B cell (primary cell): ENCODE results near the gene CCDC68. TPM values are rescaled to one million over a fixed set of nuclear protein-coding genes. Genes with fewer than 3 reads are reported as not detected.

Experiments
- ATAC-seq: fragments of 200-7000 bp; cut with Tn5 transposase; one replicate; pipeline ENCODE4 v1.10.0; 2021; ENCODE audit warnings: low read depth, mild to moderate bottlenecking, moderate number of reproducible peaks, moderate library complexity
- CTCF ChIA-PET: fragments of 350-600 bp; sonication (Branson Sonifier 250); formaldehyde crosslinking; loops from one replicate; lab custom pipeline; 2021; ENCODE audit warnings: antibody characterized with exemption, inconsistent platforms; lab: Charles Lee
- POLR2A ChIA-PET: fragments of 350-600 bp; sonication (Branson Sonifier 250); formaldehyde crosslinking; loops from one replicate; lab custom pipeline; 2021; ENCODE audit warnings: antibody characterized with exemption; lab: Charles Lee
- DNase-seq: peaks from one replicate; pipeline ENCODE4 v3.0.0; 2013
- H2AFZ ChIP-seq: 2 replicates; pipeline ENCODE4 v1.6.1; 2012; ENCODE audit warnings: mild to moderate bottlenecking, low read depth, low read length; ENCODE audit not compliant: insufficient read depth, poor library complexity, severe bottlenecking
- H3K27ac ChIP-seq, 2 donors: 1 replicate in 1 of 2; 2 replicates in 1 of 2; pipeline ENCODE4 v1.5.1; 2012 to 2013; ENCODE audit warnings: low read length in 2 of 2, mild to moderate bottlenecking in 2 of 2, moderate library complexity in 1 of 2
- H3K27me3 ChIP-seq, 4 experiments: fragments of 200-600 bp in 1 of 4; sonication (generic) in 1 of 4; replicated peaks in 1 of 4; 1 replicate in 2 of 4; 2 replicates in 2 of 4; pipeline versions ENCODE4 v1.6.1 to v1.7.0; 2013 to 2016; ENCODE audit warnings: low read length in 3 of 4, mild to moderate bottlenecking in 2 of 4, mixed read lengths in 1 of 4, moderate library complexity in 1 of 4; ENCODE audit not compliant: insufficient read depth in 4 of 4, control insufficient read depth in 3 of 4; ENCODE audit errors: control extremely low read depth in 1 of 4
- H3K36me3 ChIP-seq, 2 experiments: replicated peaks in 1 of 2; 1 replicate in 1 of 2; 2 replicates in 1 of 2; pipeline versions ENCODE4 v1.6.1 to v1.7.1; 2013; ENCODE audit warnings: low read length in 1 of 2; ENCODE audit not compliant: insufficient read depth in 2 of 2, control insufficient read depth in 1 of 2; ENCODE audit errors: control extremely low read depth in 1 of 2, extremely low read depth in 1 of 2
- H3K4me1 ChIP-seq, 2 donors: fragments of 200-600 bp in 1 of 2; sonication (generic) in 1 of 2; 1 replicate in 1 of 2; 2 replicates in 1 of 2; pipeline versions ENCODE4 v1.5.1 to v1.6.1; 2013 to 2017; ENCODE audit warnings: low read length in 2 of 2; ENCODE audit not compliant: control insufficient read depth in 2 of 2, insufficient read depth in 2 of 2
- H3K4me2 ChIP-seq: replicated peaks from 2 replicates; pipeline ENCODE3; 2012; ENCODE audit warnings: mild to moderate bottlenecking, low read depth, low read length; ENCODE audit not compliant: poor library complexity, severe bottlenecking
- H3K4me3 ChIP-seq, 5 experiments: fragments of 200-600 bp in 1 of 5; sonication (generic) in 1 of 5; 1 replicate in 3 of 5; 2 replicates in 2 of 5; pipeline versions ENCODE4 v1.5.1 to v1.7.0; 2011 to 2016; ENCODE audit warnings: low read length in 4 of 5, mild to moderate bottlenecking in 4 of 5, low read depth in 2 of 5, control low read depth in 1 of 5, moderate library complexity in 1 of 5; ENCODE audit not compliant: insufficient read depth in 1 of 5; ENCODE audit errors: control extremely low read depth in 1 of 5, extremely low read depth in 1 of 5
- H3K79me2 ChIP-seq: fragments of 200-600 bp; sonication (generic); one replicate; pipeline ENCODE4 v1.6.0; 2016; ENCODE audit warnings: low read length; ENCODE audit not compliant: control insufficient read depth, insufficient read depth
- H3K9ac ChIP-seq: fragments of 200-600 bp; sonication (generic); 2 replicates; pipeline ENCODE4 v1.6.1; 2017; ENCODE audit warnings: mild to moderate bottlenecking, low read length, moderate library complexity
- H3K9me3 ChIP-seq, 3 donors: one replicate each; pipeline versions ENCODE4 v1.6.1 to v1.7.1; 2013; ENCODE audit warnings: low read length in 2 of 3; ENCODE audit not compliant: control insufficient read depth in 2 of 3, insufficient read depth in 1 of 3; ENCODE audit errors: control extremely low read depth in 1 of 3
- H4K20me1 ChIP-seq: 2 replicates; pipeline ENCODE4 v1.6.0; 2012; ENCODE audit warnings: mild to moderate bottlenecking, low read length; ENCODE audit not compliant: insufficient read depth, control insufficient read depth, poor library complexity, severe bottlenecking
- H3K27ac Mint-ChIP-seq: one replicate; pipeline ENCODE4 v1.8.0; 2021; ENCODE audit warnings: mixed read lengths
- H3K27me3 Mint-ChIP-seq: one replicate; pipeline ENCODE4 v1.8.0; 2021; ENCODE audit warnings: mixed read lengths
- H3K4me1 Mint-ChIP-seq: one replicate; pipeline ENCODE4 v1.8.0; 2021; ENCODE audit warnings: mixed read lengths
- H3K4me3 Mint-ChIP-seq: one replicate; pipeline ENCODE4 v1.8.0; 2021; ENCODE audit warnings: mixed read lengths
- H3K9me3 Mint-ChIP-seq: one replicate; pipeline ENCODE4 v1.8.0; 2022; ENCODE audit warnings: mixed read lengths; ENCODE audit not compliant: insufficient read depth
- EZH2 ChIP-seq: IDR thresholded peaks from 2 replicates; pipeline ENCODE4 v1.6.1; 2012; ENCODE audit warnings: borderline replicate concordance, low read depth, mild to moderate bottlenecking, moderate library complexity, low read length; ENCODE audit not compliant: insufficient read depth, poor library complexity, severe bottlenecking
- WGBS: methylation state at CpG from one replicate; pipeline ENCODE4 v1.1.5; 2013; ENCODE audit warnings: missing lambda C conversion rate; ENCODE audit not compliant: insufficient coverage; 5-methylcytosine and 5-hydroxymethylcytosine counted together
- intact Hi-C: fragments of 100-400 bp; cut with micrococcal nuclease; formaldehyde crosslinking; loops from one replicate; pipeline ENCODE4 v1.10.0; 2022
- polyA plus RNA-seq: library from polyadenylated mRNA; depleted of rRNA; stranded (reverse); fragments of >200 nt; gene quantifications from 2 replicates; pipeline ENCODE4 v1.2.3, GENCODE V29; 2012
- total RNA-seq, 2 donors: library from RNA; stranded (reverse); fragments of 120-200 nt in 1 of 2; gene quantifications; 1 replicate in 1 of 2; 2 replicates in 1 of 2; pipeline versions ENCODE4 v1.2.3 to v1.2.4, GENCODE V29; 2013 to 2022
- TF ChIP-seq, protein P1 (sequence below): fragments of 200-600 bp; IDR thresholded peaks from one replicate; pipeline ENCODE4 v1.8.0; 2022; ENCODE audit warnings: antibody characterized with exemption, mild to moderate bottlenecking

CCDC68 gene
- total and polyA plus RNA-seq, 2 donors (not counting 1 experiment from before 2014, with no cell fraction given), result 0.01 to 0.32 TPM

DNA sequence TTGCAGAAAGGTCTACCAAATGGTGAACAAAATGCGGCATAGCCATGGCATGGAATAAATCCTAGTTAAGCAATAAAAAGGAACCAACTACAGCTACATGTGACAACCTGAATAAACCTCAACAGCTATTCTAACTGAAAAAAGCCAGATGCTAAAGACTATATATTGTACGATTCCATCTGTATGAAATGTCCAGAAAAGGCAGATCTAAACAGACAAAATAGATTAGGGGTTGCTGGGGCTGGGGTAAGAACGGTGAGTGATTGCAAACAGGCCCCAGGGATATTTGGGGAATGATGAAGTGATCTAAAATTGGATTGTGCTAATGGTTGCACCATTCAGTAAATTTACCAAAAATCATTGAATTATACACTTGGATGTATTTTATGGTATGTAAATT, 2.8 kb downstream of the CCDC68 start:
- no peaks in the 10 kb centered on the region for H3K79me2 ChIP-seq
- ChIA-PET CTCF (no interaction called here), POLR2A (no interaction called here)
- ATAC-seq (no peak), DNase-seq (no peak)
- H3K4me2 ChIP-seq, result no peak overlapping the region
- H3K27me3 Mint-ChIP-seq, result peaks cover 37% of the 10 kb centered on the region
- TF ChIP-seq, protein P1, sequence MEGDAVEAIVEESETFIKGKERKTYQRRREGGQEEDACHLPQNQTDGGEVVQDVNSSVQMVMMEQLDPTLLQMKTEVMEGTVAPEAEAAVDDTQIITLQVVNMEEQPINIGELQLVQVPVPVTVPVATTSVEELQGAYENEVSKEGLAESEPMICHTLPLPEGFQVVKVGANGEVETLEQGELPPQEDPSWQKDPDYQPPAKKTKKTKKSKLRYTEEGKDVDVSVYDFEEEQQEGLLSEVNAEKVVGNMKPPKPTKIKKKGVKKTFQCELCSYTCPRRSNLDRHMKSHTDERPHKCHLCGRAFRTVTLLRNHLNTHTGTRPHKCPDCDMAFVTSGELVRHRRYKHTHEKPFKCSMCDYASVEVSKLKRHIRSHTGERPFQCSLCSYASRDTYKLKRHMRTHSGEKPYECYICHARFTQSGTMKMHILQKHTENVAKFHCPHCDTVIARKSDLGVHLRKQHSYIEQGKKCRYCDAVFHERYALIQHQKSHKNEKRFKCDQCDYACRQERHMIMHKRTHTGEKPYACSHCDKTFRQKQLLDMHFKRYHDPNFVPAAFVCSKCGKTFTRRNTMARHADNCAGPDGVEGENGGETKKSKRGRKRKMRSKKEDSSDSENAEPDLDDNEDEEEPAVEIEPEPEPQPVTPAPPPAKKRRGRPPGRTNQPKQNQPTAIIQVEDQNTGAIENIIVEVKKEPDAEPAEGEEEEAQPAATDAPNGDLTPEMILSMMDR, result no peak
- no peak overlapping the region for H3K4me3 Mint-ChIP-seq
- no peak overlapping the region for H3K9ac ChIP-seq
- H3K9me3 Mint-ChIP-seq, result no peaks in the 10 kb centered on the region
- H3K27ac ChIP-seq, result no peak overlapping the region
- H3K27me3 ChIP-seq, result peaks cover 0 to 19% (median 9%) of the 10 kb centered on the region in 4 experiments
- no peaks in the 10 kb centered on the region for H3K36me3 ChIP-seq
- H3K9me3 ChIP-seq, result no peaks in the 10 kb centered on the region
- H3K4me1 Mint-ChIP-seq, result peaks cover 10% of the 10 kb centered on the region
- H2AFZ ChIP-seq, result no peak overlapping the region
- intact Hi-C loops, result no loop called here
- H3K4me3 ChIP-seq, result no peak overlapping the region
- no peak overlapping the region for H3K27ac Mint-ChIP-seq
- 100% methylated on average over 2 of the region's 3 CpGs for WGBS
- H3K4me1 ChIP-seq, result peaks cover 2 to 3% of the 10 kb centered on the region in 2 donors
- H4K20me1 ChIP-seq, result no peaks in the 10 kb centered on the region

DNA sequence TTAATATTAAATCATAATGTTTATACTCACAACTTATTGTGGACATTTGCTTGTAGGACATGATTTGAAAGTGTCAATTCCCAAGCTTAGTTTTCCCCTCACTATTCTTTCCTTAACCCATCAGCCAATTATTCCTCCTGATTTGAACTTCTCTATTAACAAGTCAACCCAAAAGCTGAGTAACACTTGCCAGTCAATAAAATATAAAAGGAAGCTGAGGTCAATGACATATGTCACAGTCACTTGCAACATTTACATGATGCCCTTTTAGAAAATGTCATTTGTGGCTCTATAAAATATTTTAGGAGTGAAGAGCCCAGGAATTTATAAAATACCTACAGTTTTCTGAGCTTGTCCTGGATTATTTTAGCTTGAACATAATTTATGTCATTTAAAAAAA, 7.2 kb downstream of the CCDC68 start:
- Histone ChIP-seq H3K9ac (no peak overlapping the region), H3K27me3 (no peaks in the 10 kb centered on the region), H3K79me2 (no peaks in the 10 kb centered on the region), H3K27ac (no peak overlapping the region), H3K36me3 (no peaks in the 10 kb centered on the region), H3K4me3 (no peak overlapping the region), H3K4me2 (no peak overlapping the region), H3K4me1 (no peaks in the 10 kb centered on the region), H2AFZ (no peak overlapping the region), H4K20me1 (no peaks in the 10 kb centered on the region), H3K9me3 (no peaks in the 10 kb centered on the region)
- CTCF ChIA-PET, result interaction anchor here (1.4 kb wide), 1 partner anchor 13 kb away, joined by 3 read pairs; no protein-coding TSS in a partner anchor
- TF ChIP-seq, protein P1, result no peak
- TF ChIP-seq EZH2, result no peak
- POLR2A ChIA-PET, result no interaction called here
- intact Hi-C loops, result no loop called here
- Mint-ChIP-seq H3K9me3 (no peaks in the 10 kb centered on the region), H3K4me1 (no peaks in the 10 kb centered on the region), H3K27ac (no peak overlapping the region), H3K27me3 (peaks cover 11% of the 10 kb centered on the region), H3K4me3 (no peak overlapping the region)
- no peak for DNase-seq
- ATAC-seq, result no peak
